GM18909 (cell line): ENCODE results near the gene ZNF362.

Source experiments
- ATAC-seq: cut with Tn5 transposase; IDR thresholded peaks from one replicate; pipeline ENCODE4 v1.9.1; 2021; ENCODE audit warnings: mild to moderate bottlenecking; ENCODE audit not compliant: unreplicated experiment, poor library complexity

Gene ZNF362

GRCh38 chr1:33266766-33267165 lies 10.5 kb downstream of the ZNF362 start:
- ATAC-seq = no peak

GRCh38 chr1:33267468-33268205 lies 11.3 kb downstream of the ZNF362 start:
- ATAC-seq = no peak

GRCh38 chr1:33268457-33268856 lies 12.2 kb downstream of the ZNF362 start:
- no peak for ATAC-seq

GRCh38 chr1:33268927-33269610 lies 12.8 kb downstream of the ZNF362 start:
- ATAC-seq = no peak

GRCh38 chr1:33269621-33270020 lies 13.3 kb downstream of the ZNF362 start:
- ATAC-seq = no peak

- no peak for ATAC-seq
Observed at GRCh38 chr1:33270379-33270778, 14.1 kb downstream of the ZNF362 start.

- ATAC-seq = no peak
Observed at GRCh38 chr1:33270808-33271465, 14.6 kb downstream of the ZNF362 start.

- no peak for ATAC-seq
Observed at GRCh38 chr1:33271666-33272505, 15.6 kb downstream of the ZNF362 start.

- no peak for ATAC-seq
Observed at GRCh38 chr1:33272509-33272908, 16.2 kb downstream of the ZNF362 start.

GRCh38 chr1:33272930-33273329 lies 16.6 kb downstream of the ZNF362 start:
- no peak for ATAC-seq

GRCh38 chr1:33273406-33273805 lies 17.1 kb downstream of the ZNF362 start:
- no peak for ATAC-seq

- no peak for ATAC-seq
Observed at GRCh38 chr1:33273961-33274371, 17.7 kb downstream of the ZNF362 start.

GRCh38 chr1:33274446-33274845 lies 18.2 kb downstream of the ZNF362 start:
- no peak for ATAC-seq

GRCh38 chr1:33275195-33275594 lies 18.9 kb downstream of the ZNF362 start:
- ATAC-seq = no peak

- ATAC-seq = no peak
Observed at GRCh38 chr1:33275706-33276572, 19.6 kb downstream of the ZNF362 start.

GRCh38 chr1:33276573-33277298 lies 20.4 kb downstream of the ZNF362 start:
- no peak for ATAC-seq

GRCh38 chr1:33277488-33278084 lies 21.3 kb downstream of the ZNF362 start:
- ATAC-seq = no peak

GRCh38 chr1:33280091-33280661 lies 23.9 kb downstream of the ZNF362 start:
- no peak for ATAC-seq
